Vagina (tissue), 2 donors: ENCODE results near the gene APOBEC3G.

Source experiments
- CTCF ChIP-seq, 3 experiments: fragments of 450-650 bp in 2 of 3; fragments of 200-600 bp in 1 of 3; sonication (generic) in 1 of 3; IDR thresholded peaks; one replicate each; pipeline ENCODE4 v1.5.1; 2017 to 2019; ENCODE audit warnings: antibody characterized with exemption in 3 of 3, mild to moderate bottlenecking in 2 of 3, moderate library complexity in 2 of 3
- POLR2A ChIP-seq, 2 donors: fragments of 450-650 bp; IDR thresholded peaks; one replicate each; pipeline ENCODE4 v1.6.1; 2017; ENCODE audit warnings: antibody characterized with exemption in 2 of 2, mild to moderate bottlenecking in 2 of 2, moderate library complexity in 2 of 2
- POLR2AphosphoS5 ChIP-seq, 2 donors: sonication (generic); formaldehyde crosslinking; IDR thresholded peaks; one replicate each; pipeline ENCODE4 v1.9.0; 2017; ENCODE audit warnings: antibody characterized with exemption in 2 of 2, mild to moderate bottlenecking in 2 of 2, low read depth in 1 of 2; ENCODE audit not compliant: insufficient read depth in 1 of 2

GRCh38 chr22:39117585-39118191 lies 40.6 kb downstream of the APOBEC3G start:
- TF ChIP-seq CTCF (IDR thresholded peaks at IDR 0.05) (peak in 1 of 3 experiments; percentile 41), POLR2A (IDR thresholded peaks at IDR 0.05) (no peak), POLR2AphosphoS5 (IDR thresholded peaks at IDR 0.05; ENCODE audit: insufficient read depth in 1 of 2, low read depth in 1 of 2) (no peak)
